Measurements from ENCODE around the gene DENND5B. TPM values are rescaled to one million over a fixed set of nuclear protein-coding genes. Genes with fewer than 3 reads are reported as not detected.

Gene DENND5B
- total RNA-seq (2.9 TPM), polyA plus RNA-seq (2.3 TPM)
- long read RNA-seq, donor 1: 0 reads
- long read RNA-seq, donor 2: 0 reads
- long read RNA-seq, donor 3: 0 reads
- long read RNA-seq, donor 4: 0 reads
- long read RNA-seq, donor 5: 0 reads
- long read RNA-seq, donor 6: 0 reads
- long read RNA-seq, donor 7: 0 reads
- long read RNA-seq, donor 8: 0 reads
- long read RNA-seq, donor 9: 0 reads
- long read RNA-seq, donor 10: 0 reads

DNA sequence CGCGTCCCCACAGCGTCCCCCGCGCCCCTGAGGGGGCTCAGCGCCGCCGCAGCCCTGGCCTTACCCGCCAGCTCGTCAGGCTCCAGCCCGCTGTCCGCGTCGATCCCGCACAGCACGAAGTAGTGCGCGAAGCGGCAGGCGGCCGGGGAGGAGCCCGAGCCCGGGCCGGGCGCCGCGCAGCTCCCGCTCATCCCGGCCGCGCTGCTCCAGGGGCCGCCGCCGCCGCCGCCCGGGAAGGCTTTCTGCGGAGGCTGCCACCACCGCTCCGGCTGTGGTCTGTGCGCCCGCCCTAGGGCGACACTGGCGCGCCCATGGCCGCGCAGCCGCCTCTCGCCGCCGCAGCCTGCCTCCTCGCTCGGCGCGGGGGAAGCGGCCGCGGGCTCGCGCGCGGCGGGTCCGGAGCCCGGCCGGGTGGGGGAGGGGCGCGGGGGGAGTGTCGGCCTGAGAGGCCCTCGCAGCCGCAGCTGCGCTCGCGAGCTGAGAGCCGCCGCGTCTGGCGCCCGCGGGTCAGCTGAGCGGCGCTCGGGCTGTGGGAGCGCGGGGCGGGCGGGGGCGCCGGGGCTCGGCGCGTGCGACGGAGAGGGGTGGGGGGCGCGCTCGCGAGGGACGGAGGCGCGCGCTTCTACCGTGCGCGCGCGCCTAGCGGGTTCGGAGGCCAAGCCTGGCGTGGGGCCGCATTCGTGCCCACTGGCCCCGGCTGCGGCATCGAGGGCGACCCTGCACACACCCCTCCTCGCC lies at the start of gene DENND5B:
DENND5B (minus strand) TSS at position 495 of the 738 bp plus-strand sequence; CDS start at position 191, 304 bp downstream.
- under 1% methylated on average over 117 of the region's 117 CpGs for WGBS
- H3K27me3 ChIP-seq (ENCODE audit: control insufficient read depth in 2 of 2, insufficient read depth in 1 of 2, low read length in 1 of 2): peaks cover 7 to 27% of the 10 kb centered on the region in 2 donors
- DNase-seq (ENCODE audit: low read depth in 6 of 9, low spot score in 9 of 9): peak in 5 of 9 donors; percentile 19 to 54 (median 35)

DNA sequence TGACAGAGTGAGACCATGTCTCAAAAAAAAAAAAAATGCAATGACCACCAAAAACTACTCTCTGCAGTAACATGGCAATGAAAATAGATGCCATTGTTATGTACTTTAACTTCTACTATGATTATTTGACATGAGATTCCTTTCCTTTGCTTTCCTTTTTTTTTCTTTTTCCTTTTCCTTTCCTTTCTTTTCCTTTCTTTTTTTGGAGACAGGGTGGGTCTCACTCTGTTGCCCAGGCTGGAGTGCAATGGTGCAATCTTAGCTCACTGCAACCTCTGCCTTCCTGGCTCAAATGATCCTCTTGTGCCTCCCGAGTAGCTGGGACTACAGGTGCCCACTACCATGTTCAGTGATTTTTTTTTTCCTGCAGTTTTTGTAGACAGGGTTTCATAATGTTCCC lies 43.7 kb upstream of the DENND5B start:
- 100% methylated on average over 1 of the region's 1 CpG for WGBS
- peaks cover 0 to 3% of the 10 kb centered on the region in 2 donors for H3K9me3 ChIP-seq (ENCODE audit: control insufficient read depth in 2 of 2, insufficient read depth in 1 of 2, low read length in 1 of 2)
- H3K27me3 ChIP-seq (ENCODE audit: control insufficient read depth in 2 of 2, insufficient read depth in 1 of 2, low read length in 1 of 2): no peaks in the 10 kb centered on the region

More for the DNA sequence above, at the start of gene DENND5B:
- Histone ChIP-seq H3K27ac (ENCODE audit: low read depth in 1 of 2, low read length in 1 of 2) (peak within 1 kb of the TSS in 1 of 2 donors; percentile 36), H3K36me3 (ENCODE audit: control insufficient read depth in 2 of 2, insufficient read depth in 2 of 2, low read length in 1 of 2) (no peaks in the 10 kb centered on the region), H3K4me1 (ENCODE audit: control insufficient read depth in 2 of 2, insufficient read depth in 2 of 2, low read length in 2 of 2) (peaks cover 0 to 9% of the 10 kb centered on the region in 2 donors), H3K4me3 (ENCODE audit: low read length in 2 of 2) (peak within 1 kb of the TSS; percentile 54 to 81), H3K9me3 (ENCODE audit: control insufficient read depth in 2 of 2, insufficient read depth in 1 of 2, low read length in 1 of 2) (peaks cover 0 to 3% of the 10 kb centered on the region in 2 donors)

DNA sequence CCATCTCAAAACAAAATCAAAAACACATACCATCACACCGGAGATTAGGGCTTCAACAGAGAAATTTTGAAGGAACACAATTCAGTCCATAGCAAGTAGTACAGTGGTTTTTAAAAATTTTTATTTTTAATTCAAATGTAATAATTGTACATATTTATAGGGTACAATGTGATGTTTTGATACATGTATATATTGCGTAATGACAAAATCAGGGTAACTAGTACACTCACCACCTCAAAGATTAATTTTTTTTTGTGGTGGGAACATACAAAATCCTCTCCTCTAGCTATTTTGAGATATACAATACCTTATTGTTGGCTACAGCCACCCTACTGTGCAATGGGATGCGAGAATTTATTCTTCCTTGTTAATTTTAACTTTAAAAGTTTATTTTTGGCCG lies 42.5 kb upstream of the DENND5B start:
- Histone ChIP-seq H3K9me3 (ENCODE audit: control insufficient read depth in 2 of 2, insufficient read depth in 1 of 2, low read length in 1 of 2) (peaks cover 0 to 3% of the 10 kb centered on the region in 2 donors), H3K27ac (ENCODE audit: low read depth in 1 of 2, low read length in 1 of 2) (no peak overlapping the region), H3K27me3 (ENCODE audit: control insufficient read depth in 2 of 2, insufficient read depth in 1 of 2, low read length in 1 of 2) (no peaks in the 10 kb centered on the region), H3K4me1 (ENCODE audit: control insufficient read depth in 2 of 2, insufficient read depth in 2 of 2, low read length in 2 of 2) (no peaks in the 10 kb centered on the region), H3K4me3 (ENCODE audit: low read length in 2 of 2) (no peak overlapping the region), H3K36me3 (ENCODE audit: control insufficient read depth in 2 of 2, insufficient read depth in 2 of 2, low read length in 1 of 2) (no peaks in the 10 kb centered on the region)
- WGBS: 98% methylated on average over 4 of the region's 4 CpGs
- DNase-seq (ENCODE audit: low read depth in 6 of 9, low spot score in 9 of 9): no peak

More for the DNA sequence above, 43.7 kb upstream of the DENND5B start:
- Histone ChIP-seq H3K27ac (ENCODE audit: low read depth in 1 of 2, low read length in 1 of 2) (no peak overlapping the region), H3K36me3 (ENCODE audit: control insufficient read depth in 2 of 2, insufficient read depth in 2 of 2, low read length in 1 of 2) (no peaks in the 10 kb centered on the region), H3K4me1 (ENCODE audit: control insufficient read depth in 2 of 2, insufficient read depth in 2 of 2, low read length in 2 of 2) (no peaks in the 10 kb centered on the region), H3K4me3 (ENCODE audit: low read length in 2 of 2) (no peak overlapping the region)
- DNase-seq (ENCODE audit: low read depth in 6 of 9, low spot score in 9 of 9): no peak

DNA sequence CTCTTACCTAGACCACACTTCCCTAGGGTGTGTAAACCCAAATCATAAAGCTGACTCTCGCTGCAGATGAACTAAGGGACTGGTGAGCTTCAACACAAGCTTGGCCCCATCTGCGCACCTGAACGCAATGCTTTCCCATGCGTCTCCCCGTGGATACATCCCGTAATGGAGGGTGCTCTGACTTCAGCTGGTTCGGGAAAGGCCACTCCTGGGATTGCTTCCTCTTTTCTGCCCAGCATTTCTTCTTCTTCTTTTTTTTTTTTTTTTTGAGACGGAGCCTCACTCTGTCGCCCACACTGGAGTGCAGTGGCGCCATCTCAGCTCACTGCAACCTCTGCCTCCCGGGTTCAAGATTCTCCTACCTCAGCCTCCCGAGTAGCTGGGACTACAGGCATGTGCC lies 40.9 kb upstream of the DENND5B start:
- Histone ChIP-seq H3K27ac (ENCODE audit: low read depth in 1 of 2, low read length in 1 of 2) (no peak overlapping the region), H3K36me3 (ENCODE audit: control insufficient read depth in 2 of 2, insufficient read depth in 2 of 2, low read length in 1 of 2) (no peaks in the 10 kb centered on the region), H3K4me1 (ENCODE audit: control insufficient read depth in 2 of 2, insufficient read depth in 2 of 2, low read length in 2 of 2) (no peaks in the 10 kb centered on the region), H3K27me3 (ENCODE audit: control insufficient read depth in 2 of 2, insufficient read depth in 1 of 2, low read length in 1 of 2) (no peaks in the 10 kb centered on the region), H3K4me3 (ENCODE audit: low read length in 2 of 2) (no peak overlapping the region), H3K9me3 (ENCODE audit: control insufficient read depth in 2 of 2, insufficient read depth in 1 of 2, low read length in 1 of 2) (peaks cover 0 to 3% of the 10 kb centered on the region in 2 donors)
- 86% methylated on average over 12 of the region's 12 CpGs for WGBS
- no peak for DNase-seq (ENCODE audit: low read depth in 6 of 9, low spot score in 9 of 9)

DNA sequence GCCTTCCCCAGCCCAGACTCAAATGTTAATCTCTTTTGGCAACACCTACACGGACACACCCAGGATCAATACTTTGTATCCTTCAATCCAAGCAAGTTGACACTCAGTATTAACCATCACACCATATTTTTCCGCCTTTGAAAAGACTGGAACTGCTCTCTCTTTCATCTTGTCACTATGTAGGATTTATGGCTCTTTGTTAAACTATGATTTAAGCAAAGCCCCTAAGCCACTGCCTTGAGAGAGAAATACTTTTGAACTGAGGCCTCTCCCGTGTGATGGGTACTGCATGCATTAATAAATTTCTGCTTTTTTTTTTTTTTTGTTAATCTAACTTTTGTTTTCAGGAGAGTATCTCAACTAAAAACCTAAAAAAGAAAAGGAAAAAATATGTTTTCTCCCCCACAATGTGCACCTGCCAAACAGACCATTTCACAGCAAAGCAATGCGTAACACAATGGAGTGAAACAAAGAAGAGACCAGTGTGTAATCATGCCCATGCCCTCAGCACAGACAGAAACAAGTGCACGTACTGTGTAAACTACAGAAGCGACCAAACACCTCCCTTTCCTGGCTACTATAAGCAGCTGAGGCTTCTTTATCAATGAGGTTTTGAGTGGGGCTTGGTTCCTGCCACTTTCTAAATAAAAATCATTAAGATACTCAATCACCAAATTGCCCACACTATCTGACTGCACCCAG lies 40.2 kb upstream of the DENND5B start:
- H3K36me3 ChIP-seq (ENCODE audit: control insufficient read depth in 2 of 2, insufficient read depth in 2 of 2, low read length in 1 of 2): no peaks in the 10 kb centered on the region
- H3K9me3 ChIP-seq (ENCODE audit: control insufficient read depth in 2 of 2, insufficient read depth in 1 of 2, low read length in 1 of 2): peaks cover 0 to 3% of the 10 kb centered on the region in 2 donors
- no peaks in the 10 kb centered on the region for H3K27me3 ChIP-seq (ENCODE audit: control insufficient read depth in 2 of 2, insufficient read depth in 1 of 2, low read length in 1 of 2)
- DNase-seq (ENCODE audit: low read depth in 6 of 9, low spot score in 9 of 9): no peak
- 96% methylated on average over 6 of the region's 6 CpGs for WGBS
- H3K27ac ChIP-seq (ENCODE audit: low read depth in 1 of 2, low read length in 1 of 2): no peak overlapping the region
- no peak overlapping the region for H3K4me3 ChIP-seq (ENCODE audit: low read length in 2 of 2)
- H3K4me1 ChIP-seq (ENCODE audit: control insufficient read depth in 2 of 2, insufficient read depth in 2 of 2, low read length in 2 of 2): no peaks in the 10 kb centered on the region

DNA sequence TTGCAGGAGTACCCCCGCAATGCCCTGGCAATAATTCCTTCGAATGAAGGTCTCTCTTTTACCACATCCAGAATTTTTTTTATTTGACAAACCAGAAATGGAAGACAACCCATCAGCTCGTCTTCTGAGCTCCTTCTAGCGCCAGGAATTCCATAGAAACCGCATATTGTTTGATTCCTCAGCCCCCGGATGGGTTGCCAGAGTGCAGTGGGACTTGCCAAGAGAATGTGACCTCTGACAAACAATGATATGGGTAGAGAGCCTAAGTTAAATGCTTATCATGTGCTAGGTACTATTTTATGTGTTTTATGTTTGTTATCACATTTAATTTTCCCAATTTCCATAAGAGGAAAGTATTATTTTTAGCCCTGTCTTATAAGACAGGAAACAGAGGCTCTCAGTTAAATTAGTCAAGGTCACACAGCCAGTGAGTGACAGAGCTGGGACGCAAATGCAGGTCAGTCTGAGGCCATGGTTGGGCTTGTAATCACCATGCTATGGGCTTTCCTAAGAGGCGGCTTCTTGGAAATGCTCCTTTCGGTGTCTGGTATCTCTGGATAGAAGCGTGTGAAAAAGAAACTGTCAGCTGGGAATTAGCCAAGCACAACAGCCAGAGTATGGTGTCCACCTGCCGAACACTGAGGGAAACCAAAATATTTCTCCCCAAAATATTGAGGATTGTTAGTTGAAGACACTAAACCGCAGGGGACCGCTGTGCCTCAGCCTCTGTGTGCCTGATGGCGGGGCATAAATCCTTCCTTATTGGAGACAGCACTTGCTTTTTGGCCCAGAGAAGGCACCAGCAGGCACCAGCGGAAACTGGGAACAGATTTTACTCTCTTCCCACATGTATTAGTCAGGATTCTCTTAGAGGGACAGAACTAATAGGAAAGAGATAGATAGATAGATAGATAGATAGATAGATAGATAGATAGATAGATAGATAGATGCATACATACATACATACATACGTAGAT lies 39.1 kb upstream of the DENND5B start:
- WGBS: 93% methylated on average over 16 of the region's 16 CpGs
- H3K27ac ChIP-seq (ENCODE audit: low read depth in 1 of 2, low read length in 1 of 2): no peak overlapping the region

DNA sequence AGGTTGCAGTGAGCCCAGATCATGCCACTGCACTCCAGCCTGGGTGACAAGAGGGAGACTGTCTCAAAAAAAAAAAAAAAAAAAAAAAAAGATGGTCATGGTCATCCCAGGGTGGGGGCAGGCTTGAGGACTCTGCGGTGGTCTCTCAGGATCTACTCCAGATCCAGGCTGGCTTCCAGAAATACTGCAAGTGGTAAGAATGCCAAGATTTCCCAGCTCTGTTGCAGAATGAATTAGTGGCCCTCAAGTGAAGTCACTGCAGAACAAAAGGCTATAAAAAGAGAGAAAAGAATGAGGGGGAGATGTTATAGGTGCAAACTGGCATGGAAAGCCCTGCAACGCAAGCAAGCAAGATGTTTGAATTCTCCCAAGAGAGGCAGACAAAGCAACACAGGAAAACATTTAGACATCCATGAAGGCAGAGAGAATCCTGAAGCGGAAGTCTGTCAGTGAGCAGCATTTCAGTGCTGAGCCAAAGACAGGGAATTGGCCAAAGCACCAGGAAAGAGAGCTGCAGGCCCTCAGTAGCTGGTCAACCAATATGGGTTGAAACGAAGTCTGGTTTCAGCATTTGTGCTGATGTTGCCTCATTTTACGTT lies 36.6 kb upstream of the DENND5B start:
- Histone ChIP-seq H3K4me1 (ENCODE audit: control insufficient read depth in 2 of 2, insufficient read depth in 2 of 2, low read length in 2 of 2) (no peaks in the 10 kb centered on the region), H3K9me3 (ENCODE audit: control insufficient read depth in 2 of 2, insufficient read depth in 1 of 2, low read length in 1 of 2) (peaks cover 0 to 3% of the 10 kb centered on the region in 2 donors), H3K27ac (ENCODE audit: low read depth in 1 of 2, low read length in 1 of 2) (no peak overlapping the region), H3K36me3 (ENCODE audit: control insufficient read depth in 2 of 2, insufficient read depth in 2 of 2, low read length in 1 of 2) (no peaks in the 10 kb centered on the region), H3K27me3 (ENCODE audit: control insufficient read depth in 2 of 2, insufficient read depth in 1 of 2, low read length in 1 of 2) (no peaks in the 10 kb centered on the region), H3K4me3 (ENCODE audit: low read length in 2 of 2) (no peak overlapping the region)
- 96% methylated on average over 5 of the region's 5 CpGs for WGBS
- DNase-seq (ENCODE audit: low read depth in 6 of 9, low spot score in 9 of 9): no peak

More for the DNA sequence above, 39.1 kb upstream of the DENND5B start:
- DNase-seq (ENCODE audit: low read depth in 6 of 9, low spot score in 9 of 9): peak in 1 of 9 donors; percentile 13
- H3K4me3 ChIP-seq (ENCODE audit: low read length in 2 of 2): no peak overlapping the region
- H3K27me3 ChIP-seq (ENCODE audit: control insufficient read depth in 2 of 2, insufficient read depth in 1 of 2, low read length in 1 of 2): no peaks in the 10 kb centered on the region
- H3K36me3 ChIP-seq (ENCODE audit: control insufficient read depth in 2 of 2, insufficient read depth in 2 of 2, low read length in 1 of 2): no peaks in the 10 kb centered on the region
- no peaks in the 10 kb centered on the region for H3K4me1 ChIP-seq (ENCODE audit: control insufficient read depth in 2 of 2, insufficient read depth in 2 of 2, low read length in 2 of 2)
- peaks cover 0 to 3% of the 10 kb centered on the region in 2 donors for H3K9me3 ChIP-seq (ENCODE audit: control insufficient read depth in 2 of 2, insufficient read depth in 1 of 2, low read length in 1 of 2)

DNA sequence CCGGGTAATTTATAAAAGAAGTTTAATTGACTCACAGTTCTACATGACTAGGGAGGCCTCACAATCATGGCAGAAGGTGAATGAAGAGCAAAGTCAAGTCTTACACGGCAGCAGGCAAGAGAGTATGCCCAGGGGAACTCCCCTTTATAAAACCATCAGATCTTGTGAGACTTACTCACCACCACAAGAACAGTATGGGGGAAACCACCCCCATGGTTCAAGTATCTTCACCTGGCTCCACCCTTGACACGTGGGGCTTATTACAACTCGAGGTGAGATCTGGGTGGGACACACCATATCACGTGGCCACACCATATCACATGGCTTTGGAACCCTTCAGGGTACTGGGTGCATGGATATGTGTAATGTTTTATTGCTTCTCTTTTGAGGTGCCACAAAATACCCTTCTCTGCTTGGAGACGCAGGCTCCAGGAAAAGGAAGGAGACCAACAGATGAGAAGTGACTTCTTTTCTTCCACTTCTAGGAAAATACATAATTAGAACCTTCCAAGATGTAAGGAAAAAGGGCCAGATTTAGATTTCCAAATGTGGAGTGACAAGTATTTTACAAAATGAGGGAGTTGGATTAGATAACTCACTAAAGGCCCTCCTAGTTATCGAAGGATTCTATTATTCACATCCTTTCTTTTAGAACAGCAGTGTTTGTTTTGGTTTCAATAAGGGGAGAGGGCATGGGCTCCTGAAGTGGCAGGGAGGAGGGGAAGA lies 35.5 kb upstream of the DENND5B start:
- 95% methylated on average over 7 of the region's 7 CpGs for WGBS
- H3K27me3 ChIP-seq (ENCODE audit: control insufficient read depth in 2 of 2, insufficient read depth in 1 of 2, low read length in 1 of 2): no peaks in the 10 kb centered on the region
- no peak overlapping the region for H3K4me3 ChIP-seq (ENCODE audit: low read length in 2 of 2)
- no peak for DNase-seq (ENCODE audit: low read depth in 6 of 9, low spot score in 9 of 9)
- H3K9me3 ChIP-seq (ENCODE audit: control insufficient read depth in 2 of 2, insufficient read depth in 1 of 2, low read length in 1 of 2): no peaks in the 10 kb centered on the region
- no peak overlapping the region for H3K27ac ChIP-seq (ENCODE audit: low read depth in 1 of 2, low read length in 1 of 2)
- no peaks in the 10 kb centered on the region for H3K4me1 ChIP-seq (ENCODE audit: control insufficient read depth in 2 of 2, insufficient read depth in 2 of 2, low read length in 2 of 2)
- no peaks in the 10 kb centered on the region for H3K36me3 ChIP-seq (ENCODE audit: control insufficient read depth in 2 of 2, insufficient read depth in 2 of 2, low read length in 1 of 2)
